WI38 (cell line): ENCODE measurements around the gene SCN9A.
"Not testable (repeated sequence)": the region's sequence is repeated elsewhere in the genome, so short reads cannot be mapped to it uniquely, and the experiment has no call there.

ENCODE experiments used
- H3K4me3 ChIP-seq: 2 replicates; pipeline ENCODE4 v1.5.1; 2011; ENCODE audit warnings: low read depth, mild to moderate bottlenecking, control low read depth, low read length
- TF ChIP-seq, protein P1 (sequence below): IDR thresholded peaks from 2 replicates; pipeline ENCODE4 v1.5.1; 2012; ENCODE audit warnings: low read depth, mild to moderate bottlenecking, control low read depth, low read length

The SCN9A gene

GRCh38 chr2:166233244-166233643, 142.5 kb downstream of the SCN9A start:
- TF ChIP-seq, protein P1, sequence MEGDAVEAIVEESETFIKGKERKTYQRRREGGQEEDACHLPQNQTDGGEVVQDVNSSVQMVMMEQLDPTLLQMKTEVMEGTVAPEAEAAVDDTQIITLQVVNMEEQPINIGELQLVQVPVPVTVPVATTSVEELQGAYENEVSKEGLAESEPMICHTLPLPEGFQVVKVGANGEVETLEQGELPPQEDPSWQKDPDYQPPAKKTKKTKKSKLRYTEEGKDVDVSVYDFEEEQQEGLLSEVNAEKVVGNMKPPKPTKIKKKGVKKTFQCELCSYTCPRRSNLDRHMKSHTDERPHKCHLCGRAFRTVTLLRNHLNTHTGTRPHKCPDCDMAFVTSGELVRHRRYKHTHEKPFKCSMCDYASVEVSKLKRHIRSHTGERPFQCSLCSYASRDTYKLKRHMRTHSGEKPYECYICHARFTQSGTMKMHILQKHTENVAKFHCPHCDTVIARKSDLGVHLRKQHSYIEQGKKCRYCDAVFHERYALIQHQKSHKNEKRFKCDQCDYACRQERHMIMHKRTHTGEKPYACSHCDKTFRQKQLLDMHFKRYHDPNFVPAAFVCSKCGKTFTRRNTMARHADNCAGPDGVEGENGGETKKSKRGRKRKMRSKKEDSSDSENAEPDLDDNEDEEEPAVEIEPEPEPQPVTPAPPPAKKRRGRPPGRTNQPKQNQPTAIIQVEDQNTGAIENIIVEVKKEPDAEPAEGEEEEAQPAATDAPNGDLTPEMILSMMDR: no peak
- H3K4me3 ChIP-seq: no peak overlapping the region

- no peak overlapping the region for H3K4me3 ChIP-seq
These were observed 145.0 kb downstream of the SCN9A start for GRCh38 chr2:166230724-166231070.

DNA sequence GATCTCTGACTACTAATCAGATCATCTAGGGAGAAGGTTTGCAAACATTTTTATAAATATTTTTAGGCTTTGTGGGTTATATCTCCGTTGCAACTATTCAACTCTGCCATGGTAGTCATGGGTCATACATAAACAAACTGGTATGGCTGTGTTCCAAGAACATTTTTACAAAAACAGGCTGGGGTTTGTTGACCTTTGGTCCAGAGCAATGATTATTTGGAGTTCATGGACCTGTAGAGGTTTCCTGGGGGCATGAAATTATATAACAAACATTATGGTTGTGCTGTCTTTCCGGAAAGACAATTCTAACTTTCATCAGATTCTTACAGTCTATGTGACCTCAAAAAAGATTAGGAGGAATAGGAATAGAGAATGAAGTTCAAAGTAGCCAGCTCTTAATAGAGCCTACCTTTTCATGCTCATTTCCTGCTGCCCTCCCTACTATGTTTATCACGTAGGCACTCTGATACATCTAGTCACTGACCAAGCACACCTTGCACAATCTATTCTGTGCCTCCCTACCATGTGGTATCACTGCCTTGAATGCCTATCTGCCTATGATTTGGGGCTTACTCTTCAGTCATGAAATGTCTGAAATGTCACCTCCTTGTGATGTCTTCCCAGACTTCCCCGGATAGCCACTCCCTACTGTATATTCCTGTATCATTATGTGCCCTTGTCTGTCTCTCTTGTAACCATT, 145.6 kb downstream of the SCN9A start:
- H3K4me3 ChIP-seq: no peak overlapping the region
- TF ChIP-seq, protein P1: no peak

More at GRCh38 chr2:166230724-166231070, 145.0 kb downstream of the SCN9A start:
- TF ChIP-seq, protein P1: no peak

DNA sequence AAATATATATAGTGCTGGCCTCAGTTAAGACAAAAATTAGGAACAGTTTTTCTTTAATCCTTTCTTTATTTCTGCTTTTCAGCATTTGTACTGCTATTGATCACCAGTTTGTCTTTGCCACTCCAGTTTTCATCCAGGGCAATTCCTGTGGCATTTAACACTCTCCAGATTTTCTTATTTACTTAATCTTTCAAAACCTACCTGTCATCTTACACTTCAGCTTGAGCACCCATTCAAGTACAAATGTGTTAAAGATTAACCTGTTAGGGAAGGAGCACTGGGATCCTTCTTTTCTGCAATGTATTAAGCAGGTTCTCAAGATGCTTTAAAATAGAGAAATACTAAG, 146.1 kb downstream of the SCN9A start:
- TF ChIP-seq, protein P1: no peak
- no peak overlapping the region for H3K4me3 ChIP-seq

DNA sequence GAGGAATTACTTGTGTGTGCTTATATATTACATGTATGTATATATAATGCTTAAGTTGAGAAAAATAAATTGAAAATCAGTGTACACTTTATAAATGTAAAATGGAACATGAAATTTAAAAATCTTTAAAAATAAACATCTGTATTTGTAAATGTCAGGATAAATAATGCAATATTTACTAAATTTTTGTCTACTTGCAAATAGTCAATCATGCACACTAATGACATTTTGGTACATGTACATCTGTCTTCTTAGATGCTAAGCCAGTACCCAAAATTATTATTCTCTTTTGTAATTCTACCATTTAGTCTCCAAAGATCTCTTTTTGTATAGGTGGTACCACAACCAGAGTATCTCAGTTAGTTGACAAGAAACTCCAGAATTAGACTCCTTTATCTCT, 151.5 kb downstream of the SCN9A start:
- TF ChIP-seq, protein P1: no peak
- no peak overlapping the region for H3K4me3 ChIP-seq

GRCh38 chr2:166223298-166223697, 152.4 kb downstream of the SCN9A start:
- H3K4me3 ChIP-seq: no peak overlapping the region
- TF ChIP-seq, protein P1: no peak

GRCh38 chr2:166211079-166211478, 164.7 kb downstream of the SCN9A start:
- H3K4me3 ChIP-seq: no peak overlapping the region

DNA sequence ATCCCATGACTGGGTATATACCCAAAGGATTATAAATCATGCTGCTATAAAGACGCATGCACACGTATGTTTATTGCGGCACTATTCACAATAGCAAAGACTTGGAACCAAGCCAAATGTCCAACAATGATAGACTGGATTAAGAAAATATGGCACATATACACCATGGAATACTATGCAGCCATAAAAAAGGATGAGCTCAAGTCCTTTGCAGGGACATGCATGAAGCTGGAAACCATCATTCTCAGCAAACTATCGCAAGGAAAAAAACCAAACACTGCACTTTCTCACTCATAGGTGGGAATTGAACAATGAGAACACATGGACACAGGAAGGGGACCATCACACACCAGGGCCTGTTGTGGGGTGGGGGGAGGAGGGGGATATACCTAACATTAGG, 165.8 kb downstream of the SCN9A start:
- H3K4me3 ChIP-seq: not testable (repeated sequence)

More at GRCh38 chr2:166211079-166211478, 164.7 kb downstream of the SCN9A start:
- TF ChIP-seq, protein P1: no peak

DNA sequence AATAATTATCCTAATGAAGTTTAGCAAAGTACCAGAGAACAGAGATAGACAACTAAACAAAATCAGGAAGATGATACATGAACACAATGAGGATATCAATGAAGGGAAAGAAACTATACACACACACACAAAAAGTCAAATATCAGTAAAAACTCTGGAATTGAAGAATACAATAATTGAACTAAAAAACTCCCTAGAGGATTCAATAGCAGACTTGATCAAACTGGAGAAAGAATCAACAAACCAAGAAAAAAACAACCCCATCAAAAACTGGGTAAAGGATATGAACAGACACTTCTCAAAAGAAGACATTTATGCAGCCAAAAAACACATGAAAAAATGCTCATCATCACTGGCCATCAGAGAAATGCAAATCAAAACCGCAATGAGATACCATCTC, 166.4 kb downstream of the SCN9A start:
- not testable (repeated sequence) for H3K4me3 ChIP-seq

GRCh38 chr2:166206153-166206552, 169.6 kb downstream of the SCN9A start:
- not testable (repeated sequence) for H3K4me3 ChIP-seq
